HG03378 (cell line): ENCODE data around the gene PCLO.

Source experiments
- ATAC-seq: cut with Tn5 transposase; IDR thresholded peaks from one replicate; pipeline ENCODE4 v1.9.1; 2021; ENCODE audit warnings: mild to moderate bottlenecking, moderate library complexity; ENCODE audit not compliant: unreplicated experiment

PCLO gene

DNA sequence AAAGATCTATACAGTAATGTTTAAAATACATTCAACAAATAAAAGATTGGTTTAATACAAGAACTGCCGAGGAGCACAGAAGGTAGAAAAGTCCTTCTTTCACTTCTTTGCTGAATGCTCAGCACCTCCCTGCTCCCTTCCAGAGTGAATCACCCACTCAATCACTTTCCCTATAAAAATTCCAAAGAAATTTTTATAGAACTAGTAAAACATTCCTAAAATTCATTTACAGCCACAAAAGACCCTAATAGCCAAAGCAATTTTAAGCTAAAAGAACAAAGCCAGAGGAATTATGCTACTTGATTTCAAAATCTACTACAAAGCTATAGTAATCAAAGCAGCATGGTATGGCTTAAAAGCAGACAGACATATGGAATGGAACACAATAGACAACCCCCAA lies 320.9 kb downstream of the PCLO start:
- ATAC-seq = no peak

DNA sequence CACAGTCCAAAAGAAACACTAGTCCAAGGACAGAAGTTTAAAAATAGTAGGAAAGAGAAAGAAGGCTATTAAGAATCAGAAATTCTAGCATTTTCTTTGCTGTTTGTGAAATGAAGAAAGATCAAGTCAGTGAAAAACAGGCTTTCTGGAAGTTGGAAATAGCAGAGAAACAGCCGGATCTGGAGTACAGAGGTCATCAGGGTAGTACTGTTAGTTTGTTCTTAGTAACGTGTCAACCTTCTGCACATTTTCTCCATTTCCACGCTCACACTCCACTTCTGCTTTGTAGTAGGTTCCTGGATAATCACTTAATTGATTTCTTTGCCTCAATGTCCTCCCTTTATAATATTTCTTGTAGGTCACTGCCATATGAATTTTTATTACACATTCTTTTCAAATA lies 322.6 kb downstream of the PCLO start:
- ATAC-seq = no peak

DNA sequence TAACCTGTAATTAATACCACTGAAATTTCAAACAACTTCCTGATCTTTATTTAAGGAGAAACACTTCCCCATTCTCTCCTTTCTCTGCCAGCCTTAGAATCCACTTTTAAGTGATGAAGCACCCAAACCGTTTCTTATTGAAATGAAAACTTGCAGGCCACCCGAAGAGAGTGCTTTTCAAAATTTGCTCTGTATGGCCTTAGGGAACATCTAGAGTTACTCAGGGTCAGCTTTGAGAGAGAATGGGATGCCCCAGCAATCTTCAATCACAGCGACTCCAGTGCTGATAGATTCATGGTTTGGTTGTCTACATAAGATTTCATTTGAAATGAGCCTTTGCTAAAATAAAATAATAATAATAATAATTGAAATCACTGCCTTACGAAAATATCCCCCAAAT lies 323.1 kb downstream of the PCLO start:
- ATAC-seq = no peak

DNA sequence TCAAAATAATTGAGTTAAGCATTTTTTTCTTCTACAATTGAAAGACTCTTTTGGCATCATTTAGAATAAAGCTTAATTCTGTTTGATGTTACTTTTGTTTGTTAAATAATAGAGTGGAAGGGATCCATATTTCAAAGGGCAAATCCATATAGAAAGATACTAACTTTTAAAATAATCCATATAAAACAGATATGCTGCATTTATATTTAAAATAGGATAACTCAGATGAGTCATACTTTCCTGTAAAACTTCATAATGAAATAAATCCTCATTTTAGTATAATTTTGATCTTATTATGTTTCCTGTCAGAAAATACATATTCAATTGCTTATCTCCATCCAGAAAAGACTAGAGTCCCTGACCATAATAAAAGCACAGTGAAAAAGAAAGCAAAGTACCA lies 323.6 kb downstream of the PCLO start:
- no peak for ATAC-seq

DNA sequence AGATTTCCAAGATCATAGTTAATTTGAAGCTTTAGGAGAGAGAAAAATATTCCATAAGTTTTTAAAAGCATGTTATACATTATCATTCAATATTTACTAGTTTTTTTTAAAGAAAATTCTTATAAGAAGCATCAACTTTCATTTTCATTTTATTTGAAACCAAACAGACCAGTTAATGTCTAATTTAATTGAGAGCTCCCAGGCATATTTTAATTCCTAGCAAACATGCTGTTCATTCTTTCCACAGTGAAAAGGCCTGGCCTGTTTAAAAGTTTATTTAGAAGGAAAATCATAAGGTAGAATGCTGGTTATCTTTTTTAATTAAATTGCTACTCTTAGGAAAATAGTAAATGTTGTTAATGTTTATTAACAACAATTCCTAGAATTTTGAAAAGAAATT lies 324.4 kb downstream of the PCLO start:
- ATAC-seq = no peak

DNA sequence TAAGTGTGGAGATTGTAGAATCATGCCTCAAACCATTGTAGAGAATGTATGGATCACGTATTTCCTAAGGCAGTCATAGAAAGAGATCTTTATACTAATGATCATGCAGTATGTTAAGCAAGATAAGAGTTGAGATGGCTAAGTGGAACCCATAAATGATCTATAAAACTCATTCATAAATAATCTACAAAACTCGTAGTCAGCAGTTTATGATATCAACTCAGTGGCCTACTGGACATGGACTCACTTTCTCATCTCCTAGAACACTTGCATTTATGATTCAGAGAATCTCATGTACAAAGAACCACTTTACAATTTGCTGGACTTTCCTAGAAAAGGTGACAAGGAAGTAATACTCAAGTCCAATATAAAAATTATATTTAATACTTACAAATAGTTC lies 339.6 kb downstream of the PCLO start:
- no peak for ATAC-seq

DNA sequence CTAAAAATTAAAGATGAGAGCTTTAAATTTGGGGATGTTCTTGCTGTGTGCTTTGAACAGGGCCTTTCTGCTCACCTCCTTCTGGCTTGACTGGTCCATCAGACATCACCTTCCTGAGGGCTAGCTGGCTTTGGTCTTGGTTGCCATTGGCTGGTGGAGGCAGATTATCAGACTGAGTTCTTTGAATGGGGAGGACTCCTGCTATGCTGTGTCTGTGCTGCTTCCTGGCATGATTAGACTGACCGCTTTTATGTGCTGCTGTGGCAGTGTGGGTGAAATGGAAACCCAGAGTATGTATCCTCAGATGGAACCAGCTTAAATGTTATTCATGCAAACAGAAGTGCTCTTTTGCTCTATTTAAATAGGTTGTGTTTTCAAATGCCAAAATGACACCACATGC lies 341.6 kb downstream of the PCLO start:
- ATAC-seq = no peak

DNA sequence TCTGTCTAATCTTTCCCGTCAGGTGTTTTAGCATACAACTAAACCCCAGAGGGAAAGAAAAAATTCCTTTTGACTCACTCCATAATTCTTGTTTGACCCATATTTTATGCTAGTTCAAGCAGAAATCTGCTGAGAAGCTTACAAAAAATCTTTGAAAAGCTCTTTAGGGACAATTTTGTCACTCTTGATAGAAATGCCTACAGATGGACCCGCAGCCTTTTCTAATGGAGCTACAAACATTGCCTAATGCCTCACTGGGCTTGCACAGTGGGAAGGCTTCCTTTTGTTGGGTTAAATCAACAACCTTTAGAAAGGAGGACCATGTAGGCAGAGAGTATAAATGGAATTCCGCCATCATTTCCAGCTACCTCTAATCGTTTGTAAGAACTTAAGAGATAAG lies 344.5 kb downstream of the PCLO start:
- ATAC-seq = no peak

DNA sequence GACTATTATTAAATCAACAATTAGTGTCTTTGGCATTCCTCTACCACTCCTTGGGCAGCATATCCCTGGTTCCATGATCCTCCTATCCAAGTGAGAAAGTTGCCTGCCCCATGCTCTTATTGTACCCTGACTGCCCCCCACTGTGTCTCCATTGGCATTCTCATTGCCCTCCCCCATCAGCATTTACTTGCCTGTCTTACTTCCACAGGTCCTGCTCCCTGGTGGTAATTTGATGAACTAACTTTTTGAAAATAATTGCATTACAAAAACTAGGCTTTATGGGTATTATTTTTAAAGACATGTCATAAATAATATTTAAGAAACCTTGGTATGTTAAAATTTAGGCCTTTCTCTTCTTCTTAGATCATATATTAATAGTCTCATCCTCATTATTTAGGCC lies 346.4 kb downstream of the PCLO start:
- no peak for ATAC-seq

DNA sequence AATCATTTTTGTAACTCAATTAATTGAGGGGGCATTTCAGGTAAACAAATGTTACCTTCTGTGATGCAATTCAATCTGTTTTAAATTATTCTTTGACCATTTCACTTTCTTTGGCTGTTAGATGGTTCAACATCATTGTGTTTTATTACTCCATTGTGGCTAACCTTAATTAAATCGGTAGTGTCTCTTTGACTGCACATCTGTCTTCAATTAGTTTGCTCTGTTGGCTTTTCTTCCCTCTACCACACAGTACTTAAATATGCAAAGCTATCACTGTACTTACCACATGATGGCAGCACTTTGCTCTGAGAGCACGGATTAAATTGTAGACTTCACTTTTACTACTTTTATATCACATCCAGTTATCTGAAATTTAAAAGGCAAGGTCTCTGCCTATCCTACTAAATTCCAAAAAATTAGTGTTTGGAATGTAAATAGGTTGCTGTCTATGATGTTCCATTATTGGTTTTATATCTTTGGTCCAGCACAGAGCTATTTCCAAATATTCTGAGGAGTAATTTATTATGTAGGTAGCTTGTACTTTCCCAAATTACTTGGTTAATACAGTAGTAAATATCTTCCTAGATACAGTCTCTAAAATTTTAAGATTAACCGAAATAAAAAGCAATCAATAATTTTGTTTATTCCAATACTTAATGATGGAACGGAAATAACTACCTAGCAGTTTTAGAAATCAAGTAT lies 352.0 kb downstream of the PCLO start:
- ATAC-seq = peak; percentile 86

DNA sequence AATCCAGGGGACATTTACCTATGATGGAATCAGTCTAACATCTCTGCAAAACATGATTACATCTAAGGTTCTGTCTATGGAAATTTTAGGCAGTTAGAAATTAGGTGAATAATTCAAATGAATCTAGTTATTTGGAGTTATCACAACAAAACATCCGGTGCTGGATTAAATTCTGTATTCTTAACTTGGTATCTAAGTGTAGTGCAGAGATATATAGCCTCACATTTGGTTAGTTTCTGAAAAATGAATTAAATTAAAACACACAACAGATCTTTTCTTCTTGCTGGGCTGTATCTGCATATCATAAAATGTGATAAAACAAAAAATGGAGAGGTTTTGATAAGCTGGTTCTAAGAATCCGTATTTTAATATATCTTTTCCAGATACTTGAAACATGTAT lies 354.1 kb downstream of the PCLO start:
- ATAC-seq = no peak

DNA sequence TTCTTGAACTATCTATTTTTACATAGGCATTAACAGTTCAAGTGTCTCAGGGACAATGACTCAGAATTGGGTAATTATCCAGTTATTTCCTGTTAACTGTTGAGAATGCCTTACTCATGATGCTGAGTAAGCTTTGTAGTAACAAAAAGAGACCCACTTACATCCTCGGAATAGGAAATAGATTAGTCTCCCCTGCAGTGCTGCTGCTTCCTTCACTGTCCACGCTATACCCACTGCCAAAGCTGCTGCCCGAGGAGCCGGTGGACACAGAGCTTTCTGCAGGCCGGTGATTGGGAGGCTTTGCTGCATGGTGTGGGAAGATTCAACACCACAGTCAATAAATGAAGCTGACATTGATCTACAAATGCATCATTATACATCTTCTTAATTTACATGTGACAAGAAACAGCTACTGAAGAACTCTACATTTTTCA lies 357.1 kb downstream of the PCLO start:
- no peak for ATAC-seq

DNA sequence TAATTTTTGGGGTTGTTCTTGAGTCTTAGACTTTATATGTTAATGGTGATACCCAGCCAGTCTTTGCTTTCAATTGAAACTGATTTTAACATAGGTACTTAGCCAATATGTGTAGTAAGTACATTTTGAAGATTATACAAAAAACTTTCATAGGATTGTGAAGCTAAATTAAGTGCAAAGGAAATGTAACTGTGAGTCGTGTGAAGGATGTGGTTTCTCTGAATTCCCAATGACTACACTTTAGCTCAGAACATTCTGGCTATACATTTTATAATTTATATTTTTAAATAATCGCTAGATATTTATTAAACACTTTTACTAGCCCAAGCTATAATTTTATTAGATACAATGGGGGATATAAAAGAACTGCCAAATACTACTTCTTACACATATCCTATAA lies 359.3 kb downstream of the PCLO start:
- no peak for ATAC-seq

DNA sequence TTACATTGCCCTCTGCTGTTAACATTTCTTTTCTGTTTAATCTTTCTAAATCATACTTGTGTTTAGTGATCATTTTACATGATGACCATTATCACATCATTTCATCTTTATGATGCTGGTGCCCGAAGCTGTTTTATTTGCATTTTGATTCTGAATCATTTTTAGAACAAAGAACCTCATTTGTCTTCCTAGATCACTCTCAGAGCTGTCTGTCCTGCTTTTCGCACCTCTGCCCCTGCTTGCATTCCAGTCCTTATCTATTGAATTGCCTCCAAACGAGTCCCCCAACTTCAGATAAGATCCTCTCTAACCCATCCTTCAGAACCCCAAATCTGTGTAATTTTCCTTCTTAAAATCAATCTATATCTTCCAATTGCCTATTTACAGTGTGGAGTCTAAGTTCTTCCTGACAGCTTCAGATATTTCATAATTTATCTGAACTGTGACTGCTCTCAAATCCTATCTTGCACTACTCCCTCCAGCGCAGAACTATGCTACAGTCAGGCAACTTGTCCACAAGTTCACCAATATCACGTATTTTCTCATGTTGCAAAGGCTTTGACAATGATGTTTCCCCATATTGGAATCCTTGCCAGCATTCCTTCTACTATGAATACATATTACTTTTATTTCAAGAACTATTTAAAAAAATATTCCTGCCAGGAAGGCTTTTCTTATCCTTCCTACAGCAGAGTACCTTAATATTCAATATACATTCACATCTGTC lies 372.6 kb downstream of the PCLO start:
- no peak for ATAC-seq

DNA sequence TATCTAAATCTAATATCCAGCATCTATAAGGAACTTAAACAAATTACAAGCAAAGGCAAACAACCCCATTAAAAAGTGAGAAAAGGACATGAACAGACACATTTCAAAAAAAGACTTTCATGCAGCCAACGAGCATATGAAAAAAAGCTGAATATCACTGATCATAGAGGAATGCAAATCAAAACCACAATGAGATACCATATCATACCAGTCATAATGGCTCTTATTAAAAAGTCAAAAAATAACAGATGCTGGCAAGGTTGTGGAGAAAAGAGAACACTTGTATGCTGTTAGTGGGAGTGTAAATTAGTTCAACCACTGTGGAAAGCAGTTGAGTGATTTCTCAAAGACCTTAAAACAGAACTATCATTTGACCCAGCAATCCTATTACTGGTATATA lies 384.7 kb downstream of the PCLO start:
- no peak for ATAC-seq

DNA sequence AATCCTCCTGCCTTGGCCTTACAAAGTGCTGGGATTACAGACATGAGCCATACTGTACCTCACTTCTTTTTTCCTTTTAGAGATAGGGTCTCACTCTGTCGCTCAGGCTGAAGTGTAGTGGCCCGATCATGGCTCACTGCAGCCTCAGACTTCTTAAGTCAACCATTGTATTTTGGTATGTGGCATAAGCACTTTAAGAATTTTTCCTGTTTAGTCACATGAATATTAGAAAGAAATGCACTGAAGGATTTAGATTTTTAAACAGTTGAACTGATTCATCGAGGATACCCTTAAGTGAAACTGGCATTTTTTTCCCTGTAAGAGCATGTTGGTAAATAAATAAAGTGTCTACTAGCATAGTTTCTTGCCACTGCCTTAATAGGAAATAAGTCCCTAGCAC lies 399.8 kb downstream of the PCLO start:
- no peak for ATAC-seq

DNA sequence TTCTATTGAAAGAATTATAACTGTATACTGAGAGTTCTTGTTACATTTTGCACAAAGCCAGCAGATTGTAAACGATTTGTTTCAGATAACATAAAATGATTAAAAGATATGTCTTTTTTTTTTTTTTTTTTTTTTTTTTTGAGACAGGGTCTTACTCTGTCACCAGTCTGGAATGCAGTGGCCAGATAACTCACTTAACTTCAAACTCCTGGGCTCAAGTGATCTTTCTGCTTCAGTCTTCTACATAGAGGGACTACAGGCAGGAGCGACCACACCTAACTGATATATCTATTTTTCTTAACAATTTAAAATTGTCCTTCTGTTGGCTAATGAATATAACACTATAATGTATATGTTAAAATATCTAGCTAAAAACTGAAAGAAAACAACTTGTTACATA lies 401.9 kb downstream of the PCLO start:
- ATAC-seq = no peak

DNA sequence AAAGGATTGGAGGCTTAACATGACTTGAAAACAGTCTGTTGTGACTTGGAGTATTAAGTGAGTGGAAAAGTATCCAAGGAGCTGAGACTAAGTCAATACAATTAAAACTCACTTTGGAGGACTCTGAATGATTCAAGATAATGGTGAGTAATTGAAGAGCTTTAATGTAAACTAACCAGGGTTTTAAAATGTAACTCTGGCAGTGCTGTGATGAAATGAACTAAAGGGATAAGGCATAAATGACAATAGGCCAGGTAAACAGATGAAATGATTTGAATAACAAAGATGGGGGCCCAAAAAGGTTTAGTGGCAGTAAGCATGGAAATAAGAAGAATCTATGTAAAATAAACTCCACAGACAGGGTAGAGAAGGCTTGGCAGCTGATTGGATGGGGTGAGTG lies 402.6 kb downstream of the PCLO start:
- no peak for ATAC-seq

DNA sequence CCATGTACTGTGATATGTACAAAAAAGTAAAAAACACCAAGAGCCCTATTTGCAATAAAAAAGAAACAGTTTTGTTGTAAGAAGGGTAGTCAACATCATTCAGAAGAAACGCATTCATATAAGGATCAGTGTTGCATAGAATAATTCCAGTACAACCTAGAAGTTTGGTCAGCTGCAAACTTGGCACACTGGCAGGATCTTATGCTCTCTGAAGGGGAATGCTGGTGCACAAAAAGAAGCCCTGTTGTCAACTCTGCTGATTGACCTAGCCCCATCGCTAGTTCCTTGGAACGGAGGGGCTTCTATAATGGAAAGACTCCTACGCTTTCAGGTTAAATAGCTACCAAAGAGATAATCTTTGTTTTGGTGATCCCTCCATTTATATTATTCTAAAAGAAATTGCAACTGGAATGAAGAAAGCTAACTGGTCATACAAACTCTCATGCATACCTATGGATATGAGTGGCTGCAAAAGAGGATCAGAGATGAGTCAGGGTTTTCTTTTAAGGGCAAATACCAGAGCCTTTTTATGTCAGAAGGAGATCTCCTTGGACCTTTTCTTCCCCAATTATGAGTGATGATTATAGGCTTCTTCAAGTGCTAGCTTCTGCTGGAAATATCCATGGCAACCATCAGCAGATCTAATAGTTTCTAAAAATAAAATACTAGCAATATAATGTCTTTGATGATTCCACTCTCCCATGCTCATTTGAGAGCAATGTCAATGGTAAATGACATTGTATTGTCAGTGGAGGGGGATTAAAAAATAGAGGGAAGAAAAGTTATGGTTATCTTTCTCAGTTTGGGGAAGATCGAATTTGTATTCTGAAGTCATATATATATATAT lies 406.8 kb downstream of the PCLO start:
- ATAC-seq = no peak

DNA sequence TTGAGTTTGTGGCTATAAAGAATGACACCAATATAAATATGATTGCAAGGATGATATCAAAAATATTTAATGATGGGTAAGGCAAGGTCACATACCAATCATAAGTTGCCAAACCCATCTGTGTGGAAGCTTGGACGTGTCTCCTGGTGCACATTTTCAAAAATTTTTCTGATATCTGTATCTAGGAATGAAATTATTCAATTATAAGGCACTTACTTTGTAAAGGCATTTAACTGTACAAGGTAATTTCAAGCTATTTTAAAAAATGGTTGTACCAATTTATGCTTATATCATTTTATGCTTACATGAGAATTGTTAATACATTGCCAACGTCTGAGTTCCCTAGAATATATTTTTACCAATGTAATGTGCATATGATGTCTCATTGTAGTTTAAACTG lies 412.7 kb downstream of the PCLO start:
- no peak for ATAC-seq

DNA sequence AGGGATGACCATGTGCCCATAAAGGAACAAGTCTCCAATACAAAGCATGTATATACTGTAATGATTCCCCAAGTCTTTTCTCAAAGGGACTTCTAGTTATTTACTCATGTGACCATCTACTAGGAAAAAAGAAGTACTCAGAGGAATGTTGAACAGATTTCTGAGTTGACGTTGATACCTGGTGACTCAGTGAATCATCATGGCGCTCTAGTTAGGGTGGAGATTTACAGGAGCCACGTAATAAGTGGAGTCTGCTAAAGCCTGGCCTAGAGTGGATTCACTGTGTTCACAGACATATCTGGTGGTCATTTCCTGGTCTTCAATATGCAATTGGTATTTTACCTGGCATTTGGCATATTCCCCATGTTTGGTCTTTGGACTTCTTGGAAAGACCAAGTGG lies 416.9 kb downstream of the PCLO start:
- no peak for ATAC-seq

DNA sequence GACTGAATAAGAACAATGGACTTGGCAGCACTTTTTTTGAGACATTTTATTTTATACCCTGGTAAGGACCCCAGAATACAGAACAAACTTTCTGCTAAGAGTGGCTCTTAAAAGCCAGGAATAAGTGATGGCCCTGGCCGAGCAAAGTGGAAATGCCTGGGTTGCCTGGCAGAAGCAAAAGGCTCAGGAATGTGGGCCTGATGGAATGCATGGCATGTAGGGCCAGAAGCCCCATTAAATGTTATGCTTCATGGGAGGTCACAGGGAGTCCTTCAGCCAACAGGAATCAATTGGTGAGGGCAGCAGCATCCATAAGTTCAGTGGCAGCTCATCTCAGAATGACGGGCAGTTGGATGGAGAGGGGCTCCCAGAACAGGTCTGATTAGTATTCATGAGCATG lies 417.6 kb downstream of the PCLO start:
- no peak for ATAC-seq
